ENCODE measurements around the gene MYO1D.

GRCh38 chr17:32840241-32840640, 36.7 kb downstream of the MYO1D start:
- no peak for TF ChIP-seq CTCF (IDR thresholded peaks at IDR 0.05)
- no peak for TF ChIP-seq RORB (CRISPR knock-in tag; IDR thresholded peaks at IDR 0.05)
- TF ChIP-seq PRDM15 (CRISPR knock-in tag; IDR thresholded peaks at IDR 0.05): no peak
- no peak for TF ChIP-seq NR2C2 (CRISPR knock-in tag; IDR thresholded peaks at IDR 0.05)
- TF ChIP-seq, protein P1, sequence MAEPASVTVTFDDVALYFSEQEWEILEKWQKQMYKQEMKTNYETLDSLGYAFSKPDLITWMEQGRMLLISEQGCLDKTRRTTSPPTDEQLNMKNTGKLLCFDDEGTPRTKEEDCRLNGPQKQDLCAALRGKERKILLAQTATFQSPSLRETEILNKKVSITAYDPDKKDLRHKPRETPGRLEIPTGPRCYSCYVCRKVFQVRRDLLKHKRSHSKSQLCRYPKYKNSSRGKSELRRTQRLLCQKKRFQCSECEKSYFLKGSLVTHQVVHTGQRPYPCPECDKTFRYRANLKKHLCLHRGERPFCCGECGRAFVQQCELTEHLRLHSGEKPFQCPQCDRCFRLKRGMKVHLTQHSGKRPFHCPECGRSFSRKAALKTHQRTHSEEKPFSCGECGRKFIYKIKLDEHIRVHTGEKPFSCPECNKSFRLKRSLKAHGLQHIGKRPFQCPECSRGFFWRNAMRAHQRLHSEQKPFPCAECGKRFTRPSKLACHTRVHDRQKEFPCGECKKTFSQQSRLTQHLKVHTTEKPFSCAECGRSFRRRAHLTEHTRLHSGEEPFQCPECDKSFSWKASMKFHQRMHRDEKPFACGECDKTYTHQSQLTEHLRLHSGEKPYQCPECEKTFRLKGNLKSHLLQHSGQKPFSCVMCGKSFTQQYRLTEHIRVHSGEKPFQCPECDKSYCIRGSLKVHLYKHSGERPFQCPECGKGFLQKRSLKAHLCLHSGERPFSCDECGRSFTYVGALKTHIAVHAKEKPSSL (CRISPR knock-in tag; conservative IDR thresholded peaks at IDR 0.05): no peak
